ENCODE data around the gene SYNGAP1.

SYNGAP1 gene

DNA sequence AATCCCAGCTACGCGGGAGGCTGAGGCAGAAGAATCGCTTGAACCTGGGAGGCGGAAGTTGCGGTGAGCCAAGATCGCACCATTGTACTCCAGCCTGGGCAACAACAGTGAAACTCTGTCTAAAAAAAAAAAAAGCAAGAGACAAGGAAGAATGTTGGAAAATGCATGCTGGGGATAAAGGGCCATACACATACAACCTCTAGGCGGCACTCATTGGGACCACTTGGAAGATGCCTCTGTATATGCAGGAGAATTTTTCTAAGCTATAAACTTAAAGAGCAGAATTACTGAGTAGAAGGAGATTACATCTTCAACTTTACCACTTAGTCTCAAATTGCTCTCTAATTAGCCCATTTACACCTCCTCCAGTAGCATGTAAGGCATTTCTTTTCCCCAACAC lies 77.3 kb downstream of the SYNGAP1 start:
- Mint-ChIP-seq H3K27ac (no peak overlapping the region), H3K36me3 (no peaks in the 10 kb centered on the region), H3K4me3 (no peak overlapping the region), H3K4me1 (no peaks in the 10 kb centered on the region), H3K9me3 (no peaks in the 10 kb centered on the region), H3K27me3 (no peaks in the 10 kb centered on the region)

- H3K4me3 Mint-ChIP-seq: no peak overlapping the region
These were observed 82.6 kb downstream of the SYNGAP1 start for GRCh38 chr6:33502486-33502885.

GRCh38 chr6:33504486-33504885 lies 84.6 kb downstream of the SYNGAP1 start:
- Mint-ChIP-seq H3K9me3 (no peaks in the 10 kb centered on the region), H3K27me3 (no peaks in the 10 kb centered on the region), H3K4me3 (no peak overlapping the region), H3K4me1 (no peaks in the 10 kb centered on the region), H3K27ac (no peak overlapping the region), H3K36me3 (no peaks in the 10 kb centered on the region)

More at GRCh38 chr6:33502486-33502885, 82.6 kb downstream of the SYNGAP1 start:
- Mint-ChIP-seq H3K27me3 (no peaks in the 10 kb centered on the region), H3K4me1 (no peaks in the 10 kb centered on the region), H3K9me3 (no peaks in the 10 kb centered on the region), H3K36me3 (no peaks in the 10 kb centered on the region), H3K27ac (no peak overlapping the region)
